WTC11 (cell line): ENCODE measurements around the gene FBXL14.

Experiments used
- CREM ChIP-seq: sonication (generic); formaldehyde crosslinking; IDR thresholded peaks from 2 replicates; pipeline ENCODE4 v1.8.1; 2022; ENCODE audit warnings: mild to moderate bottlenecking, missing genetic modification reagents, moderate library complexity
- CTCF ChIP-seq: fragments of 200-600 bp; IDR thresholded peaks from 2 replicates; pipeline ENCODE4 v1.8.0; 2022; ENCODE audit warnings: antibody characterized with exemption
- FOXJ3 ChIP-seq: sonication (generic); formaldehyde crosslinking; IDR thresholded peaks from 2 replicates; pipeline ENCODE4 v1.9.0; 2021; ENCODE audit warnings: missing genetic modification reagents, mild to moderate bottlenecking, borderline replicate concordance
- JUN ChIP-seq: sonication (generic); formaldehyde crosslinking; IDR thresholded peaks from 2 replicates; pipeline ENCODE4 v1.8.0; 2023; ENCODE audit warnings: mild to moderate bottlenecking, missing genetic modification reagents
- MAX ChIP-seq: sonication (generic); formaldehyde crosslinking; IDR thresholded peaks from 2 replicates; pipeline ENCODE4 v1.8.0; 2022; ENCODE audit warnings: mild to moderate bottlenecking, missing genetic modification reagents
- NFE2L1 ChIP-seq: sonication (generic); formaldehyde crosslinking; IDR thresholded peaks from 2 replicates; pipeline ENCODE4 v1.8.1; 2023; ENCODE audit warnings: missing genetic modification reagents
- ZNF532 ChIP-seq: fragments of 250-450 bp; sonication (Bioruptor Pico); IDR thresholded peaks from 2 replicates; pipeline ENCODE4 v1.9.0; 2021; ENCODE audit warnings: mild to moderate bottlenecking, borderline replicate concordance

- TF ChIP-seq FOXJ3 (CRISPR knock-in tag) (no peak), CTCF (no peak), CREM (CRISPR knock-in tag) (no peak), MAX (CRISPR knock-in tag) (no peak), NFE2L1 (CRISPR knock-in tag) (no peak), JUN (CRISPR knock-in tag) (no peak), ZNF532 (no peak)
Measured at GRCh38 chr12:1590221-1590979, 4.0 kb downstream of the FBXL14 start.
